Measurements from ENCODE around the gene OLFML3.

GRCh38 chr1:113998361-113998760, 19.1 kb downstream of the OLFML3 start:
- TF ChIP-seq CTCF (IDR thresholded peaks at IDR 0.05) = no peak
- TF ChIP-seq EZH2 (IDR thresholded peaks at IDR 0.05; ENCODE audit: borderline replicate concordance, insufficient read depth, low read depth, low read length, poor library complexity, severe bottlenecking) = no peak

Measured in B cell (primary cell).